Body of pancreas (tissue), 4 donors: Measurements from ENCODE around the gene TMBIM4. TPM values are rescaled to one million over a fixed set of nuclear protein-coding genes. Genes with fewer than 3 reads are reported as not detected.

Source experiments
- ATAC-seq: fragments of 150-250 bp; one replicate; pipeline ENCODE4 v1.9.1; 2016
- DNase-seq, 4 donors: peaks; one replicate each; pipeline ENCODE4 v3.0.0-alpha.2; 2019
- H3K27ac ChIP-seq, 4 donors: fragments of 200-600 bp; sonication (generic); 1 replicate in 3 of 4; 2 replicates in 1 of 4; pipeline versions ENCODE4 v1.5.1 to v1.6.1; 2016 to 2019; ENCODE audit warnings: mild to moderate bottlenecking in 1 of 4, mixed read lengths in 1 of 4, moderate library complexity in 1 of 4
- H3K27me3 ChIP-seq, 2 donors: fragments of 200-600 bp; sonication (generic); one replicate each; pipeline ENCODE4 v1.6.0; 2016; ENCODE audit warnings: mild to moderate bottlenecking in 1 of 2
- H3K36me3 ChIP-seq, 2 donors: fragments of 200-600 bp; sonication (generic); replicated peaks in 1 of 2; 2 replicates each; pipeline ENCODE4 v1.5.1; 2016; ENCODE audit warnings: low read depth in 2 of 2; ENCODE audit not compliant: insufficient read depth in 1 of 2
- H3K4me1 ChIP-seq: fragments of 200-600 bp; sonication (generic); one replicate; pipeline ENCODE4 v1.6.0; 2016
- H3K4me3 ChIP-seq, 2 donors: fragments of 200-600 bp; sonication (generic); 1 replicate in 1 of 2; 2 replicates in 1 of 2; pipeline ENCODE4 v1.5.1; 2016 to 2019
- H3K9me3 ChIP-seq, 3 donors: fragments of 200-600 bp; sonication (generic); 1 replicate in 2 of 3; 2 replicates in 1 of 3; pipeline ENCODE4 v1.5.1; 2016
- POLR2A ChIP-seq, 3 donors: fragments of 450-650 bp; IDR thresholded peaks; one replicate each; pipeline ENCODE4 v1.6.1; 2016; ENCODE audit warnings: antibody characterized with exemption in 3 of 3, mild to moderate bottlenecking in 2 of 3
- WGBS, 2 donors: methylation state at CpG; one replicate each; pipeline ENCODE4 v1.1.5; 2017; 5-methylcytosine and 5-hydroxymethylcytosine counted together
- intact Hi-C: fragments of 100-400 bp; cut with DNase I; formaldehyde crosslinking; loops from one replicate; pipeline ENCODE4 v1.15.1; 2023
- total RNA-seq, 2 donors: library from RNA; depleted of rRNA; stranded (reverse); fragments of >200 nt; gene quantifications; one replicate each; pipeline ENCODE4 v1.1.0, GENCODE V29; 2016
- TF ChIP-seq, protein P1 (sequence below), 7 experiments: fragments of 450-650 bp in 4 of 7; fragments of 200-600 bp in 3 of 7; sonication (generic) in 3 of 7; IDR thresholded peaks; one replicate each; pipeline ENCODE4 v1.5.1; 2016 to 2019; ENCODE audit warnings: antibody characterized with exemption in 7 of 7

Gene TMBIM4
- total RNA-seq, 2 donors from 2014 or later: 59.7 to 62.3 TPM

DNA sequence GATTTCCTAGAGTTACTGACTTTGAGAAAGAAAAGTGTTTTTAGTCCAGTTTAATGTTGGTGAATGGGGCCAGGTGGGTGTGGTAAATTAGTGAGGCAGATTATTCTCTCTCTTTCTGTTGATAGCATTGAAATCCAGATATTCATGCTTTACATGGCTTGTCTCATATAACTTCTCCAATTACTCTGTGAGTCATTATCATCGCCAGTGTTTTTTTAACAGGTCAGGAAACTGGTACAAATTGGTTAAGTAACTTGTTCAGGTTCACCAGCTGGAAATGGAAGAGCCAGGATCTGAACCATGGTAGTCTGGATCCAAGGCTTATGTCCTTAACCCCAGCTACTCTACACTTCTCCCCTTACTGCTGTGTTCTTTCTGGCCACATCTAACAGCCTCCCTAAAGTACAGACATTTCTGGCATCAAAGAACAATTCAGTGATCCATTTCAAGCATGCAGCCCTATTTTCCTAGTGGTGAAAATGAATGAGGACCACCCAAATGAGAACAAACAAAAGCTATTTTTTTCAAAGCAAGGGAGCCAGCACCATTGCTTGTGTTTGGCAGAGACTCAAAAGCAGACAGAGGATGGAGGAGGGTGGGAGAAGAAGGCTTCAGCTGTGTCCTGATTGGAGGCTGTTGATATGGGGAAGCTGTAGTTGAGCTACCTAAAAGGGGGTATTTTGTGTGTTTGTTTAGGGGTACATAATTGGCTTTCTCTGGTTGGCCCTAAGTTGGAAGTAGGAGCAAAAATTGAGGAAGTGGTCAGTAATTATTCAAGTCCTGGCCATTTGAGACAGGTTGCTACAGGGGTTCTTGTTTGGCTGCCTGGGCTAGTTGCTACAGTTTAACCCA, 20.9 kb upstream of the TMBIM4 start:
- Histone ChIP-seq H3K36me3 (no peaks in the 10 kb centered on the region), H3K4me1 (peaks cover 5% of the 10 kb centered on the region), H3K4me3 (no peak overlapping the region), H3K27me3 (peaks cover 0 to 4% of the 10 kb centered on the region in 2 donors), H3K27ac (no peak overlapping the region), H3K9me3 (no peaks in the 10 kb centered on the region)
- 73 to 80% methylated on average over 1 of the region's 1 CpG for WGBS, 2 donors
- ATAC-seq: no peak
- DNase-seq: no peak
- no peak for TF ChIP-seq POLR2A (IDR thresholded peaks at IDR 0.05)
- TF ChIP-seq, protein P1, sequence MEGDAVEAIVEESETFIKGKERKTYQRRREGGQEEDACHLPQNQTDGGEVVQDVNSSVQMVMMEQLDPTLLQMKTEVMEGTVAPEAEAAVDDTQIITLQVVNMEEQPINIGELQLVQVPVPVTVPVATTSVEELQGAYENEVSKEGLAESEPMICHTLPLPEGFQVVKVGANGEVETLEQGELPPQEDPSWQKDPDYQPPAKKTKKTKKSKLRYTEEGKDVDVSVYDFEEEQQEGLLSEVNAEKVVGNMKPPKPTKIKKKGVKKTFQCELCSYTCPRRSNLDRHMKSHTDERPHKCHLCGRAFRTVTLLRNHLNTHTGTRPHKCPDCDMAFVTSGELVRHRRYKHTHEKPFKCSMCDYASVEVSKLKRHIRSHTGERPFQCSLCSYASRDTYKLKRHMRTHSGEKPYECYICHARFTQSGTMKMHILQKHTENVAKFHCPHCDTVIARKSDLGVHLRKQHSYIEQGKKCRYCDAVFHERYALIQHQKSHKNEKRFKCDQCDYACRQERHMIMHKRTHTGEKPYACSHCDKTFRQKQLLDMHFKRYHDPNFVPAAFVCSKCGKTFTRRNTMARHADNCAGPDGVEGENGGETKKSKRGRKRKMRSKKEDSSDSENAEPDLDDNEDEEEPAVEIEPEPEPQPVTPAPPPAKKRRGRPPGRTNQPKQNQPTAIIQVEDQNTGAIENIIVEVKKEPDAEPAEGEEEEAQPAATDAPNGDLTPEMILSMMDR (IDR thresholded peaks at IDR 0.05): no peak
- intact Hi-C loops: no loop called here

DNA sequence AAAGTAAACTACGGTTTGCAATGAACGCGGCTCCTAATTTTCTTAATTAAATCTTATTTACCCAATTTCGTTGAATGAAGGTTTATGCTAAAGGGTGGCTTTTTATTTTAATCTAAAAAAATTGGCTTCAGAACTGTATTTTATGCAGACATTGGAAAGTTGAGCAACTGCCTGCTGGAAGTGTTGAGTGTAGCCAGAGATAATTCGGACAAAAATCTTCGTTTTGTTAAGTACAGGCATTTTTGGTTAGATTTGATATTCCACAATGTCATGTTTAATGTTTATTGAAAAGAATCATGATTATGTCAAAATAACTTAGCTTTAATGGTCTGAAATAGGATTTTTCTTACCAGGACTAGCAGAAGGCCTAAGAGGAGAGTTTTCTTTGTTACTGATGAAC, 20.1 kb upstream of the TMBIM4 start:
- intact Hi-C loops: no loop called here
- ATAC-seq: no peak
- H3K4me3 ChIP-seq: no peak overlapping the region
- peak overlapping the region in 2 of 4 donors; percentile 69 to 79 for H3K27ac ChIP-seq
- peaks cover 0 to 4% of the 10 kb centered on the region in 2 donors for H3K27me3 ChIP-seq
- WGBS, 2 donors: 59 to 76% methylated on average over 6 of the region's 6 CpGs
- H3K4me1 ChIP-seq: peaks cover 5% of the 10 kb centered on the region
- TF ChIP-seq, protein P1 (IDR thresholded peaks at IDR 0.05): no peak
- no peak for TF ChIP-seq POLR2A (IDR thresholded peaks at IDR 0.05)
- no peak for DNase-seq
- H3K9me3 ChIP-seq: no peaks in the 10 kb centered on the region
- H3K36me3 ChIP-seq: no peaks in the 10 kb centered on the region

DNA sequence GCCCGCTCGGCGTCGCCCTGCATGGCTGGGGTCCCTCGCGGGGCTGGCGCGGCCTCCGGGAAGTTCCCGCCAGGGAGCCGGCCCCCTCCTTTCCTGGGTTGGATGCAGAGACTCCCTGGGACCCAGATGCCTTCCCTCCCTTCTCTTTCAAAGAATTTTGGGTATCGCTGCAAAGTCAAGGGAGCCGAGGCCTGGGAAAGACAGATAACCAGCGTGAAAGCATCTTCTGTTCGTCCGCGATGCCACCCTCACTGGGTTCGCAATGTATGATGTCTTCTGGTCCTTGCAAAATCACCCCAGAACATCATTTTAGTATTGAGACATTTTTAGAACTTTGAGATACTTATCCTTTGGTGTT, 19.7 kb upstream of the TMBIM4 start:
- intact Hi-C loops: no loop called here
- ATAC-seq: no peak
- TF ChIP-seq, protein P1 (IDR thresholded peaks at IDR 0.05): no peak
- TF ChIP-seq POLR2A (IDR thresholded peaks at IDR 0.05): no peak
- Histone ChIP-seq H3K4me1 (peaks cover 5% of the 10 kb centered on the region), H3K4me3 (no peak overlapping the region), H3K27me3 (peaks cover 0 to 4% of the 10 kb centered on the region in 2 donors), H3K27ac (peak overlapping the region in 3 of 4 donors; percentile 50 to 79 (median 69)), H3K9me3 (no peaks in the 10 kb centered on the region), H3K36me3 (no peaks in the 10 kb centered on the region)
- DNase-seq: no peak
- 27 to 68% methylated on average over 7 to 18 of the region's 18 CpGs for WGBS, 2 donors

DNA sequence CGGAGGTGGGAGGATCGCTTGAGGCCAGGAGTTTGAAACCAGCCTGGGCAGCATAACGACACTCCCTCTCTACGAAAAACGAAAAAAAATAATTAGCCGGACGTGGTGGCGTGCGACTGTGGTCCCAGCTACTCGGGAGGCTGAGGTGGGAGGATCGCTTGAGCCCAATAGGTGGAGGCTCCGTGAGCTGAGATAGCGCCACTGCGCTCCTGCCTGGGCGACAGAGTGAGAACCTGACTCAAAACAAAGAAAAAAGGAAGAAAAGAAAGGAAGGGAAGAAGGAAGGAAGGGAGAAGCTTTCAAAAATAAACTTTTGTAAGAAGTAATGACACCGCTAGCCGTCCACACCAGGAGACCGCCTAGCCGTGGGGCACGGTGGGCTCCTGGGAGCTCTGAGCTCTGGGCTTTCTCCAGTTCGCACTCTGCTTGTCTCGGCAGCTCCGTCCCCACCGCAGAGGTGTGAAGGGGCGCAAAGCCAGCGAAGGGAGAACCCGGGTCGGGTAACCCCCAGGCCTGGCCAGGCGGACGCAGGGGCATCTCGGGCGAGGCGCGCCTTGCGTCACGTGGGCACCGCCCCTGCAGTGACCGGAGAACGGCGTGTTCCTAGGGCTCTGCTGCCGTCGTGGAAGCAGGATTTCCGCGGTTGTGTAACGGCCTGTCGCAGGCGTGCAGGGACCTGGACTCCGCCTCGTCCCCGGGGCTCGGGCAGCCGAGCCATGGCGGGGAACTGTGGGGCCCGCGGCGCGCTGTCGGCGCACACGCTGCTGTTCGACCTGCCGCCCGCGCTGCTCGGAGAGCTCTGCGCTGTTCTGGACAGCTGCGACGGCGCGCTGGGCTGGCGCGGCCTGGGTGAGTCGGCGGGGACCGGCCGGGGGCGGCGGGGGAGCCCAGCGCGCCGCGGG, 19.0 kb upstream of the TMBIM4 start, which contains the start of gene IRAK3:
Gene IRAK3, plus strand, starts transcription at position 631 of the 902 bp plus-strand sequence. Its CDS starts 86 bp downstream, at position 717.
- Histone ChIP-seq H3K9me3 (no peaks in the 10 kb centered on the region), H3K36me3 (no peaks in the 10 kb centered on the region), H3K4me3 (peak within 1 kb of the TSS in 1 of 2 donors; percentile 8), H3K27ac (peak within 1 kb of the TSS; percentile 37 to 79 (median 60)), H3K4me1 (peaks cover 5% of the 10 kb centered on the region), H3K27me3 (peaks cover 0 to 4% of the 10 kb centered on the region in 2 donors)
- 18 to 60% methylated on average over 24 to 80 of the region's 82 CpGs for WGBS, 2 donors
- DNase-seq (peak; percentile 51 to 84 (median 68)), ATAC-seq (peak; percentile 79)
- intact Hi-C loops: no loop called here
- TF ChIP-seq, protein P1 (IDR thresholded peaks at IDR 0.05): no peak
- peak; percentile 18 to 72 (median 51) for TF ChIP-seq POLR2A (IDR thresholded peaks at IDR 0.05)
